SU-DHL-6 (cell line): Measurements from ENCODE around the gene RPGR.

Source experiments
- H2AFZ ChIP-seq: fragments of 200-600 bp; sonication (generic); 2 replicates; pipeline ENCODE4 v1.6.1; 2014; ENCODE audit warnings: low read depth, mild to moderate bottlenecking, moderate library complexity, mixed read lengths, antibody characterized with exemption, low read length; ENCODE audit not compliant: severe bottlenecking
- H3F3A ChIP-seq: fragments of 200-600 bp; shearing (Covaris generic); 2 replicates; pipeline ENCODE4 v1.6.0; 2016; ENCODE audit warnings: antibody characterized with exemption, mild to moderate bottlenecking; ENCODE audit not compliant: insufficient read depth
- H3K27ac ChIP-seq: fragments of 200-600 bp; sonication (generic); 2 replicates; pipeline ENCODE4 v1.5.1; 2016; ENCODE audit warnings: low read depth, mild to moderate bottlenecking, low read length, moderate library complexity, mixed read lengths
- H3K27me3 ChIP-seq: fragments of 200-600 bp; sonication (generic), shearing (Covaris generic); 2 replicates; pipeline ENCODE4 v1.6.0; 2014; ENCODE audit warnings: mild to moderate bottlenecking, low read length
- H3K36me3 ChIP-seq: fragments of 200-600 bp; sonication (generic); 2 replicates; pipeline ENCODE4 v1.6.1; 2014; ENCODE audit warnings: mild to moderate bottlenecking, low read length, mixed read lengths
- H3K4me2 ChIP-seq: fragments of 300-600, 200-600 bp; shearing (Covaris generic), sonication (generic); 2 replicates; pipeline ENCODE4 v1.6.0; 2014; ENCODE audit warnings: low read length, low read depth, mild to moderate bottlenecking; ENCODE audit not compliant: poor library complexity, severe bottlenecking
- H3K4me3 ChIP-seq: fragments of 200-600 bp; sonication (generic); 2 replicates; pipeline ENCODE4 v1.5.1; 2014; ENCODE audit warnings: antibody characterized with exemption, low read length, mild to moderate bottlenecking, mixed read lengths; ENCODE audit not compliant: insufficient read depth, poor library complexity, severe bottlenecking
- H3K79me2 ChIP-seq: fragments of 200-600 bp; sonication (generic); 2 replicates; pipeline ENCODE4 v1.6.1; 2014; ENCODE audit warnings: mild to moderate bottlenecking, low read length, moderate library complexity; ENCODE audit not compliant: insufficient read depth
- H3K9ac ChIP-seq: fragments of 200-600 bp; sonication (generic); 2 replicates; pipeline ENCODE4 v1.7.0; 2014; ENCODE audit warnings: mild to moderate bottlenecking, low read length
- H3K9me2 ChIP-seq: fragments of 200-600 bp; sonication (generic); replicated peaks from 2 replicates; pipeline ENCODE4 v1.6.1; 2014; ENCODE audit warnings: low read length; ENCODE audit not compliant: insufficient read depth
- H3K9me3 ChIP-seq: fragments of 200-600 bp; sonication (generic); 2 replicates; pipeline ENCODE4 v1.6.1; 2014; ENCODE audit warnings: low read length, mixed read lengths; ENCODE audit not compliant: insufficient read depth
- H4K20me1 ChIP-seq: fragments of 200-600 bp; sonication (generic); 2 replicates; pipeline ENCODE4 v1.6.1; 2014; ENCODE audit warnings: low read depth, mild to moderate bottlenecking, antibody characterized with exemption, low read length, moderate library complexity, mixed read lengths
- EZH2phosphoT487 ChIP-seq: fragments of 200-600 bp; sonication (generic), shearing (Covaris generic); conservative IDR thresholded peaks from 2 replicates; pipeline ENCODE4 v1.6.1; 2018; ENCODE audit warnings: mild to moderate bottlenecking, antibody characterized with exemption, low read length, moderate library complexity, mixed read lengths
- TF ChIP-seq, protein P1 (sequence below): fragments of 200-600 bp; sonication (generic); IDR thresholded peaks from one replicate; pipeline ENCODE4 v1.5.1; 2017; ENCODE audit warnings: antibody characterized with exemption, mild to moderate bottlenecking, low read length, moderate library complexity; ENCODE audit not compliant: insufficient read depth, poor library complexity, severe bottlenecking

Gene RPGR

DNA sequence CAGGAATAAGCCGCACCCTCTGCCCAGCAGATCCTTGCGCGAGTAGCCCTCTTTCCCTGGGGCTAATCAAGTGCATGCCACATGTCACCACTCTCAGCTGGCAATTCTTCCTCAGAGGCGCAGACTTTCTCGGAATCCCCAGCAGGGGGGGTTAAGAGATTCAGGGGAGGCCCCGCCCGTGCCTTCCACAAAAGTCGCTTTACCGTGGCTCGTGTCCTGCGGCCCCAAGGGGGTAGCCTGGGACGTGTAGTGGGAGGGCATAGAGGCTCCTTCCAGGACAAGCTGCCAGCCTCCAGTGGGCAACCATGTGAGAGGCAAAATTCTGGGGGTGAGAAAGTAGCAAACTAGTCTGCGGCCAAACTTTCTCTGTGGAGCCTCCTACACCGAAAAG, 107.3 kb downstream of the RPGR start:
- H3K9me3 ChIP-seq, result no peaks in the 10 kb centered on the region
- H3F3A ChIP-seq, result no peaks in the 10 kb centered on the region
- H2AFZ ChIP-seq, result no peak overlapping the region
- H3K36me3 ChIP-seq, result no peaks in the 10 kb centered on the region
- no peak overlapping the region for H3K4me2 ChIP-seq
- no peaks in the 10 kb centered on the region for H3K79me2 ChIP-seq
- no peak overlapping the region for H3K9ac ChIP-seq
- no peaks in the 10 kb centered on the region for H3K27me3 ChIP-seq
- no peaks in the 10 kb centered on the region for H4K20me1 ChIP-seq
- TF ChIP-seq, protein P1, sequence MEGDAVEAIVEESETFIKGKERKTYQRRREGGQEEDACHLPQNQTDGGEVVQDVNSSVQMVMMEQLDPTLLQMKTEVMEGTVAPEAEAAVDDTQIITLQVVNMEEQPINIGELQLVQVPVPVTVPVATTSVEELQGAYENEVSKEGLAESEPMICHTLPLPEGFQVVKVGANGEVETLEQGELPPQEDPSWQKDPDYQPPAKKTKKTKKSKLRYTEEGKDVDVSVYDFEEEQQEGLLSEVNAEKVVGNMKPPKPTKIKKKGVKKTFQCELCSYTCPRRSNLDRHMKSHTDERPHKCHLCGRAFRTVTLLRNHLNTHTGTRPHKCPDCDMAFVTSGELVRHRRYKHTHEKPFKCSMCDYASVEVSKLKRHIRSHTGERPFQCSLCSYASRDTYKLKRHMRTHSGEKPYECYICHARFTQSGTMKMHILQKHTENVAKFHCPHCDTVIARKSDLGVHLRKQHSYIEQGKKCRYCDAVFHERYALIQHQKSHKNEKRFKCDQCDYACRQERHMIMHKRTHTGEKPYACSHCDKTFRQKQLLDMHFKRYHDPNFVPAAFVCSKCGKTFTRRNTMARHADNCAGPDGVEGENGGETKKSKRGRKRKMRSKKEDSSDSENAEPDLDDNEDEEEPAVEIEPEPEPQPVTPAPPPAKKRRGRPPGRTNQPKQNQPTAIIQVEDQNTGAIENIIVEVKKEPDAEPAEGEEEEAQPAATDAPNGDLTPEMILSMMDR, result no peak
- no peak for TF ChIP-seq EZH2phosphoT487
- H3K27ac ChIP-seq, result no peak overlapping the region
- no peaks in the 10 kb centered on the region for H3K9me2 ChIP-seq
- no peak overlapping the region for H3K4me3 ChIP-seq
